ENCODE results near the gene TUBB1.

GRCh38 chr20:59002388-59002787 lies 16.8 kb upstream of the TUBB1 start:
- no peak for TF ChIP-seq CTCF (conservative IDR thresholded peaks at IDR 0.05; ENCODE audit: low read length)
- TF ChIP-seq EZH2phosphoT487 (IDR thresholded peaks at IDR 0.05; ENCODE audit: borderline replicate concordance): no peak

All from Loucy (cell line).